Pancreas (tissue), 10 donors: ENCODE data around the gene ZBED2. TPM values are rescaled to one million over a fixed set of nuclear protein-coding genes. Genes with fewer than 3 reads are reported as not detected.

Source experiments
- ATAC-seq, 4 donors: fragments of 200-7000 bp; cut with Tn5 transposase; one replicate each; pipeline versions ENCODE4 v1.8.0 to v1.9.1; 2020; ENCODE audit warnings: mild to moderate bottlenecking in 4 of 4, moderate library complexity in 4 of 4
- DNase-seq, 6 donors: peaks; one replicate each; pipeline ENCODE4 v3.0.0-alpha.2; 2020
- FAIRE-seq: peaks from 2 replicates; lab custom pipeline; 2012; peaks lifted over from hg19 to GRCh38; lab: Jason Lieb, UNC
- H3K27ac ChIP-seq, 4 donors: fragments of 200-600 bp; sonication (generic); 1 replicate in 3 of 4; 2 replicates in 1 of 4; pipeline versions ENCODE4 v1.5.0 to v1.8.0; 2020
- H3K27me3 ChIP-seq, 4 donors: fragments of 200-600 bp; one replicate each; pipeline ENCODE4 v1.8.0; 2021
- H3K36me3 ChIP-seq, 3 donors: fragments of 200-600 bp; sonication (generic) in 1 of 3; one replicate each; pipeline versions ENCODE4 v1.5.0 to v1.8.0; 2020 to 2021
- H3K4me1 ChIP-seq, 3 donors: fragments of 200-600 bp; one replicate each; pipeline ENCODE4 v1.8.0; 2021
- H3K4me3 ChIP-seq, 4 donors: fragments of 200-600 bp; sonication (generic) in 2 of 4; one replicate each; pipeline versions ENCODE4 v1.5.0 to v1.8.0; 2020 to 2021
- H3K9me3 ChIP-seq, 4 donors: fragments of 200-600 bp; one replicate each; pipeline ENCODE4 v1.8.0; 2021
- CTCF ChIP-seq, 4 donors: fragments of 200-600 bp; sonication (generic) in 3 of 4; IDR thresholded peaks; one replicate each; pipeline versions ENCODE4 v1.5.0 to v1.8.0; 2021; ENCODE audit warnings: antibody characterized with exemption in 4 of 4
- WGBS, 2 donors: extraction: QIAGEN DNeasy Blood & Tissue Kit; methylation state at CpG; one replicate each; pipeline ENCODE4 v1.1.7; 2013; 5-methylcytosine and 5-hydroxymethylcytosine counted together
- intact Hi-C, 3 donors: fragments of 100-400 bp; cut with DNase I; formaldehyde crosslinking; loops; one replicate each; pipeline versions ENCODE4 v1.11.1 to v1.14.2; 2022
- polyA plus RNA-seq, 2 donors: library from polyadenylated mRNA; stranded (reverse); fragments of 200-250 nt; gene quantifications; one replicate each; pipeline ENCODE4 v1.2.3, GENCODE V29; 2013
- total RNA-seq, 6 donors: library from RNA; stranded (reverse); fragmentation: NEBNext Ultra II Directional in 4 of 6; extraction: Animal tissue kit (Norgen Biotek cat#: 25700) in 4 of 6; gene quantifications; one replicate each; pipeline versions ENCODE4 v1.2.1 to v1.2.4, GENCODE V29; 2021 to 2023
- donor health status: healthy with polysubstance abuse.
- donor health status: DM: no; HTN: no; CAD: no; lungs with moderate emphysema.
- donor health status: DM: no; HTN: no; CAD: no.
- donor health status: control.
- donor health status: control.
- donor health status: Bipolar disorder and iron deficiency.
- donor health status: DM: yes; HTN: yes; CAD: no.
- donor health status: DM: no; HTN: no; CAD: no.
- donor health status: DM: no; HTN: no; CAD: no.
- donor health status: DM: yes; HTN: yes; CAD: no.

Gene ZBED2
- total and polyA plus RNA-seq, 8 donors, result 0.02 to 0.22 TPM; not detected in 6

DNA sequence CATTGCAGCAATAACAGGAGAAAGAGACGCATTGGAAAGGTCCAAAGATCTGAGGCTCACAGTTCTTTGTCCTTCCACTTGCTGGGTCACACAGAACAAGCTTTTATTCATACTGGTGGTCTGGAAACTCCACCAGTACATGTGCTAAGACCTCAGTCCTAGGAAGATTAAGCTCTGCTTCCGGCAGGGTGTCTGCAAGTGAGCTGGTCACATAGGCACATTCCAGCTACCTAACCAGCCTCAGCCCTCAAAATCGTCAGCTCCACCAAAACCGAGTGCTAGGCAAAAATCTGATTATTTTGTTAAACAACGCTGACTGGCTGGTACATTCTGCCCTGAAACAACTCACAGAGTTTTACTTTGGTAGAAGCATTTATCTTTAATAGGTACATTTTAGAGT is 2.2 kb downstream of the ZBED2 start:
- no peak for TF ChIP-seq CTCF (IDR thresholded peaks at IDR 0.05)
- no peak overlapping the region for H3K4me3 ChIP-seq
- no peaks in the 10 kb centered on the region for H3K9me3 ChIP-seq
- WGBS, 2 donors, result 60 to 63% methylated on average over 5 of the region's 5 CpGs
- no peak for DNase-seq
- FAIRE-seq, result no peak
- intact Hi-C loops, result no loop called here
- no peaks in the 10 kb centered on the region for H3K36me3 ChIP-seq
- no peaks in the 10 kb centered on the region for H3K27me3 ChIP-seq
- no peaks in the 10 kb centered on the region for H3K4me1 ChIP-seq
- ATAC-seq, result no peak
- no peak overlapping the region for H3K27ac ChIP-seq

DNA sequence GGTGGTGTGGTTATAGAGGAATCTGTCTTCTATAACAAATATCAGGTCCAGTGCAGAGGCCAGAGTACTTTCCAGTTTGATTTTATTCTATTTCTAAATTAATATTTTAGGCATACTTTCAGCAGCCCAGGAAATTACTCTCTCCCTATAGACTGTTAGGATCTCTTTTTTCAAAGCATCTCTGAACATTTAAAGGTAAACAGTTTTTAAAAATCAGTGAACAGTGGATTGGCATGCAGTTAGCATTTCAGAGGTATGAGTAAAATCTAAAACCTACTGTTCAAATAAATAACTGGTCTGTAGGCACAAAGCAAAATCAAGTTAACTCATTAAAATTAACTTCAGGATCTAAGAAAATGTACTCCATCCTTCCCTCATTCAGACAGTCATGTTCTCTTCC is 3.0 kb downstream of the ZBED2 start:
- FAIRE-seq (no peak), DNase-seq (no peak), ATAC-seq (no peak)
- intact Hi-C loops, result no loop called here
- TF ChIP-seq CTCF (IDR thresholded peaks at IDR 0.05), result no peak
- H3K27me3 ChIP-seq, result no peaks in the 10 kb centered on the region
- H3K4me3 ChIP-seq, result no peak overlapping the region
- no peaks in the 10 kb centered on the region for H3K4me1 ChIP-seq
- H3K36me3 ChIP-seq, result no peaks in the 10 kb centered on the region
- no peaks in the 10 kb centered on the region for H3K9me3 ChIP-seq
- H3K27ac ChIP-seq, result no peak overlapping the region

- Histone ChIP-seq H3K4me3 (no peak overlapping the region), H3K4me1 (no peaks in the 10 kb centered on the region), H3K27me3 (no peaks in the 10 kb centered on the region), H3K27ac (no peak overlapping the region), H3K36me3 (no peaks in the 10 kb centered on the region), H3K9me3 (no peaks in the 10 kb centered on the region)
- ATAC-seq (no peak), FAIRE-seq (no peak), DNase-seq (no peak)
- WGBS, 2 donors, result 82 to 83% methylated on average over 3 of the region's 3 CpGs
- TF ChIP-seq CTCF (IDR thresholded peaks at IDR 0.05), result no peak
- intact Hi-C loops, result no loop called here
Observed at GRCh38 chr3:111591555-111591954, 3.6 kb downstream of the ZBED2 start.

GRCh38 chr3:111590143-111590491 is 5.0 kb downstream of the ZBED2 start:
- ATAC-seq (no peak), DNase-seq (no peak), FAIRE-seq (no peak)
- intact Hi-C loops, result no loop called here
- no peaks in the 10 kb centered on the region for H3K4me1 ChIP-seq
- TF ChIP-seq CTCF (IDR thresholded peaks at IDR 0.05), result no peak
- H3K27me3 ChIP-seq, result no peaks in the 10 kb centered on the region
- no peak overlapping the region for H3K4me3 ChIP-seq
- 91 to 93% methylated on average over 1 of the region's 1 CpG for WGBS, 2 donors
- no peak overlapping the region for H3K27ac ChIP-seq
- no peaks in the 10 kb centered on the region for H3K9me3 ChIP-seq
- no peaks in the 10 kb centered on the region for H3K36me3 ChIP-seq

GRCh38 chr3:111589303-111590142 is 5.6 kb downstream of the ZBED2 start:
- Histone ChIP-seq H3K4me1 (no peaks in the 10 kb centered on the region), H3K27ac (no peak overlapping the region), H3K9me3 (no peaks in the 10 kb centered on the region), H3K36me3 (no peaks in the 10 kb centered on the region), H3K4me3 (no peak overlapping the region), H3K27me3 (no peaks in the 10 kb centered on the region)
- ATAC-seq (no peak), DNase-seq (no peak), FAIRE-seq (no peak)
- TF ChIP-seq CTCF (IDR thresholded peaks at IDR 0.05), result no peak
- intact Hi-C loops, result no loop called here
- 52 to 62% methylated on average over 2 of the region's 2 CpGs for WGBS, 2 donors
